Stimulated activated CD4-positive, alpha-beta T cell treated with anti-CD3 and anti-CD28 coated beads, Interleukin-1b, Interleukin-23, amount 100 ng/mL, for 24 hours (primary cell): ENCODE data around the gene RASGEF1C.
"Not testable (repeated sequence)": the region's sequence is repeated elsewhere in the genome, so short reads cannot be mapped to it uniquely, and the experiment has no call there.

Source experiments
- DNase-seq, 4 experiments: peaks; one replicate each; pipeline ENCODE4 v3.0.0-alpha.2; 2020; ENCODE audit warnings: low read depth in 4 of 4, low spot score in 1 of 4

The RASGEF1C gene

DNA sequence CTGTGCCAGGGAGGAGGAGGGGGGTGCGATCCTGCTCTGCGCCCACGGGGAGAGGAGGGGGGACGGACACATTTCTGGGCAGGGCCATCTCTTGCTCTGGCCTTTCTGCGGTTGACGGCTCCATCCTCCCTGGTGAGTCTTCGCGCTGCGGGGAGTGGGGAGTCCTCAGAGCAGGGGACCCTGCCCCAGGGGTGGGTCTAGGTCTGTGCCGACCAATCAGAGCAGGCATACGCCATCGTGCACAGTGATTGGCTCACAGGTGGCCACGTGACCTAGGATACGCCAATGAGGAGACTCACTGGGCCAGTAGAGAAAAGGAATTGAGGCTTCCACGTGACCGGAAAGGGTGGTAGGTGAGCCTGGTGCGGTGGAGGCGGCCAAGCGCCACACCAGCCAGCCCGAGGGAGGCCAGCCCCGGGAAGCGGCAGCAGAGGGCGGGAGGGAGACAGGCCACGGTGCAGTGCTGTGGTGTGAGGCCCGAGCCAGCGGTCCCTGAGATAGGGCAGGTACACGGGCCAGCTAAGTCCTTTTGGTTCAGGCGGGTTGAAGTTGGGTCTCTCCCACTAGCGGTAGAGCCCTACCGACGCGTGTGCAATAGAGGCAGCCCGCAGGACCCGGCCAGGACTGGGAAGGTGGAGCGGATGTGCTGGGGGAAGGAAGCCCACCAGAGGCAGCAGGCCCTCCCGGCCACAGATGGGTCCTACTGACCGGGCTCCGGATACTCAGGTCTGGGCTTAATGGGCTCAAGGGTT is 72.2 kb downstream of the RASGEF1C start:
- no peak for DNase-seq

DNA sequence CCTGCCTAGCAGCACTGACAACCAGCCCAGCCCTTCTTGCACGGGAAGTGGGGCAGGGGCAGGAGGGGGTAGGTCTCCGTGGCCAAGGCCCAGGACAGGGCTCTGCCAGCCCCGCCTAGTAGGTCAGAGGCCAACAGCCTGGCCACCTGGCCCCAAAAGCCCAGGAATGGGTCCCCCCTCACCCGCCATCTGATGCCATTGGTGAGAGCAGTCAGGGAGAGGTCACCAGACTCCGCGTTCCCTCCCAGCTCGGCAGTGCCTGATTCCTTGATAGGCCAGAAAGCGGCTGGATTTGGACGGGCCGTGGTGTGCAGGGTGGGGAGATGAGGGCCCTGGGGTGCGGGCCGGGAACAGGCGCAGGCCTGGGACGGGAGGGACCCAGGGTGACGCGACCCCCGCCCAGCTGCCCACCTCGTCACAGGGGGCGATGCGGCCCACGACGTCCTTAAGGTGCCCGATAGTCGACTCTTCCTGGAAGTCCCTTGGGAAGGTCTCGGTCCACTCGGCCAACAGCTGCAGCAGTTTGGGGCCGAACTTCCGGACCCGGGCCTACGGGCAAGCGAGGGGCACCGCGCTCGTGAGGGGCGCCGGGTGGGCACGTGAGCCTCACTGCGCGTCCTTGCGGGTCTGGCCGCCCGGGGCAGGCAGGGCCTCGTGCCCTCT is 72.9 kb downstream of the RASGEF1C start:
- DNase-seq = no peak

DNA sequence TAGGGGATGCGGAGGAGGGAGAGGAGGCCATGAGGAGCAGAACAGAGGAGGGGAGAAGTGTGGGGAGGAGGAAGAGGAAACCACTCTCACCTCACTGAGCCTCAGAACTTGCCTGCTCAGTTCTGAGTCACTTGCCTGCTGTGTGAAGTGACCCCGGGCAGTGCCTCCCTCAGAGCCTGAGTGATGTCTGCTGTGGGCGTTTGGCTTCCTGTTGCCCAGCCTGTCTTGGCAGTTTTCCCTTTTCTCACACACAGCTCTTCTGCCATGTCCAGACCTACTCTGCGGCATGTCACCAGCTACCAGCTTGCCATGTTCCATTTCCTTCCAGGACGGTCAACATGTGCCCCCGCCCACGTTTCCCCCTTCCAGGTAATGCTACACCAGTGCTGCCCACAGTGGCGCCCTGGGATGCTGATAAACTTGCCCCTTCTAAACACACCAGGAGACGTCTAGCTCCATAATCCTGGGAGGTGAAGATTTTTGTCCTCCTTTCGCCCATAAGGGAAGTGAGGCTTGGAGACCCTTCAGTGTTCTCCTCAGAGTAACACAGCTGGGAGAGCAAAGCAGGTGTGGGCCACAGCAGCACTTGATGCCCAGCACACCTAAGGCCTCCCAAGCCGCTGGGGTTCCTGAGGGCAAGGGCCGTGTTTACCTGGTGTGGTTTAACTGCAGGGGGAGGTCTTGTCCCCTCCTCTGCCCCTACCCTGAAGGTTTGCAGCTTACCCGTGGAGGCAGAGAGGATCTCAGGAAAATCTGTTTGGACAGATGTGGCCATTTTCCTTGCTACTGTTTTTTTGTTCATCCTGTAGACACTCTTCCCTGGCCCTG is 73.7 kb downstream of the RASGEF1C start:
- peak in 2 of 4 experiments; percentile 4 to 26 for DNase-seq

DNA sequence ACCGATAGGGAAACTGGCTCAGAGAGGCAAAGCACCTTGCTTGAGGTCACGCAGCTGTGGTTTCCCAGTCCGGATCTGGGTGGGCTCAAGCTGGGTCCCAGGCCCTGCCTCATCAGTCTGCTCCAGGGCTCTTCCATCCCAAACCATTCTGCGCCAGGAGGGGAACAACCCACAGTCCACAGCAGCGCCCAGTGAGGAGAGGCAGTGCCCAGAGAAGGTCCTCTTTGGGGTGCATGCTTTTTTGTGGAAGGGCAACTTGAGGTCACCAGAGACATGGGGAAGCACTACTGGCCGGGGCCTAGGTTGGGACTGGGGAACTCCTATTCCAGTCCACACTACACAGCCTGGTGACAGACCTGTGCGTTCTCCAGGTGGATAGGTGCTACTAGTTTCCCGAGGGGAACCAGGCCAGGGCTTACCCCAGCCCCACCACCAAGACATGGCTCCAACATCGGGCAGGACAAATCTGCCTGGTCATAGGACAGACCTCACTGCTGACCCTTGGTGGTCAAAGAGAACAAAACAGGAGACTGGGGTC is 75.0 kb downstream of the RASGEF1C start:
- DNase-seq = no peak

DNA sequence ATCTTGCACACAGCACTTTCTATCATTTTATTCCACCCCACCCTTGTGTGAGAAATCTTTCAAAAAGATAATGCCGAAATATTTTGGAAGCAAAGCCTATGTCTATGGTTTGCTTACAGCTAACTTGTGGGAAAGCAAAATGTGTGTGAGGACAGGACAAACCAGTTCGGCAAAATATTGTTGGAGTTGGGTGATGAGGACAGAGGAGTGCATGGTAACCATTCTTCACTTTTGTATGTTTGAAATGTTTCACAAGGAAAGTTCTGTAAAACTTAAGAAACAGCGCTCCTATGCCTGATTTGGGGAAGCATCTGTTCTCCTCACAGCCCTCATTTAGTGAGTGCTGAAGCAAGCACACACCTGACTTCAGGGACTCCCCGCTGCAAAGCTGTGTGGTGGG is 75.5 kb downstream of the RASGEF1C start:
- no peak for DNase-seq

DNA sequence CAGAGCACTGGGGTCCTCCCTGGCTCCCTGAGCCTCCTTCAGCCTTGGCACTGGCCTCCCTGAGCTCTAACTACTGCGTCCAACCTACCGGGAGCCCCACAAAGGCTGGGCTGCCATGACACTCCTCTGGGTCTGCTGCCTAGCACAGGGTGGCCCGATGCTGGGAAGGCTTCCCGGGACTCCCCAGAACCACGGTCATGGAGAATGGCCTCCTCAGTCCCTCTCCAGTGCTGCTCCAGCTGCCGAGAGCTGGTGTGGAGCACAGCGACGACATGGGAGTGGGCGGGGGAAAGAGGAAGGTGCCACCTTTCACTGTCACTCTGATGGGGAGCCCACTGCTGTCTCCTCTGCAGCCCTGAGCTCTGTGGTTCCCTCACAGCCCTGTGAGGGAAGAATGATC is 76.0 kb downstream of the RASGEF1C start:
- DNase-seq = no peak

DNA sequence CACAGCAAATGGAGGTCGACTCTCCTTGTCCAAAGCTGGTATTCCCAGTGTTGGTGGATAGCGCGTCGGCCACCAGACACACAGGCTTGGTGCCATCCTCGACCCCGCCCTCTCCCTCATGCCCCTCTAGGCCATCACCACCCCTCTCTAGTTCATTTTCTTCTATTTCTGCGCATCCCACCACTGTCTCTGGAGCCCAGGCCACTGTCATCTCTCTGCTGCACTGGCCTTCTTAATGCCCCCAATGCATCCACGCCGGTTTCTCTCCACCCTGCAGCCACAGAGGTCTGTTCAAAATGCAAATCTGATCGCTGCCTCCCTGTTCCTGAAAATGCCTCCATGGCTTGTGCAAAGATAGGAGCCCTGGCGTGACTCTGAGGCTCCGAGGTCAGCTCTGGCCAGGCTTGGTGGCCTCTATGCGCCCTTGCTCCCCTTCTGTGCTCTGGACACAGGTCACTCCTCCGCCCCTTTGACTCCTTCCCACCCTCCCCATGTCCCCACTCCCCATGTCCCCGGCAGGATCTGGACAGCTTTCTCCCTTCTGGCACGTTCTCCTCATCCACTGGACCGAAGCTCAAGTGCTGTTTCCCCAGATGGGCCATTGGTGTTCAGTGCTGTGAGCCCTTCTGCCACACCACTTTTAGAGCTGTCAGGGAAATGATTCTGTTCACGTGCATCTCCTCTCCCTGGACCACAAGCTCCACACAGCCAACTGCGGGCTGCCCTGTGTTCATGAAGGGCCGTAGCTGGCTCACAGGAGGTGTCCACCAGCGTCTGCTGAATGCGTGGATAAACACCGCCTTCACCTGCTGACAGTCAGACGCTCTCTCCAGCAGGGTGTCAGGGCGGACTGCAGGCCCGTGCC is 77.9 kb downstream of the RASGEF1C start:
- no peak for DNase-seq

DNA sequence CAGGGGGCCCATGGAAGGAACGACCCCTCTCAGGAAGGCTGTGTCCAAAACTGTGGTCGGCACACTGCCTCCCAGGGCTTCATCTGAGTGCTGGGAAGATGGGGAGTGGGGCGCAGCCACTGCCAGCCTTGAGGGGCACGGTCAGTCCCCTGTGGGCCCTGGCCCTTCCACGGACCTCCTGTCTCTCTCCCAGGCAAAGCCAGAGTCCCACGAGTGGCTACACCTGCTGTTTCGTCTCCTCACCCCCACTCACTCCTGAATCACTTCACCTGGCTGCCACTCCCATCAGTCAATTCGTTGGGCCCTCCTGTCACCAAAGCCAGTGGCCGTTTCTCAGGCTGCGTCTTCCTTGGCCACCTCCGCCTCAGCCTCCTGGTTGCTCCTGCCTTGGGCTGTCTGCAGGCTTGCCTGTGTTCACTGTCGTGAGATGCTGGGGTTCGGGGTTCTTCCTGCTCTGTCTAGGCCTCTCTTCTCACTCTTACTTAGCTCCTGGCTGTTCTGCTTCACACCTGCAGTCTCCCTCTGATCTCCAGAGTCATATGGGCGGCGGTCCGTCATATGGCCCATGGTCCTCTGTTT is 78.6 kb downstream of the RASGEF1C start:
- no peak for DNase-seq

DNA sequence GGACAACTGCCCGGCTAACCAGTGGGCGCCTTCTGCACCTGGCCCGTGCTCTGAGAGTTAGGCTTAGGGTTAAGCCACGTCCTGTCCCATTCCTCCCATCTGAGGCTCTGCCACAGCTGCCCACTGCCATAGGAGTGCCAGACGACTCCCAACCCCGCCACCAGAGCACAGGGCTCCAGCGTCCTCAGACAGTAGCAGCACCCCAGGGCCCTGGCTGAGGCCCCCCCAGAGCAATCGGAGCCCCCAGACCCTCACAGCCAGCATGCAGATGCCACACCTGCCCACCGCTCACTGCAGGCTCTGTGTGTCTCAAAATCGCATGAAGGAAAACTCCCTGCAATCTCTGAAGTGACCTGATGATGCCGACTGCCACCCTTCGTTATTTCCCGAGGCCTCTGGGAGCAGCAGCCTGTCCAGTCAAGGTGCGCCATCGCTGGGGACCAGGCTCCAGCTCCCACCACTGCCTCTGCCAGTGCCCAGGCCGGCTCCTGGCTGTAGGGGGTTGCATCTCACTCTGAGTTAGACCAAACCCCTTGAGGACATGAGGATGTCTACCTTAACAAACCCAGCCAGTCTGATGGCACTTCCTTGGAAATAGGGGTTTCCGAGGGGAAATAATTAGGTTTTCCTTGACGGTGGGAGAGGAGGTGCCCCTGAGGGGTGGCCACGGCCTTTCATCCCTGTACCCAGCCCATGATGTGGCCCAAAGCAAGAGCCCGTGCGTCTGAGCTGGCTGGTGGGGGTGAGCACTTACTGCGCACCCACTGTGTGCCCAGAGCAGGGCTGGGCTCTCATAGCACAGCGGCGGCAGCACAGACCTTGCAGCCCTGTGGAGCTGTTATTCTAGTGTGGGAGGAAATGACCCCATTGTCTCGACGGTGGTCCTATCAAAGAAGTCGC is 79.5 kb downstream of the RASGEF1C start:
- DNase-seq = no peak

DNA sequence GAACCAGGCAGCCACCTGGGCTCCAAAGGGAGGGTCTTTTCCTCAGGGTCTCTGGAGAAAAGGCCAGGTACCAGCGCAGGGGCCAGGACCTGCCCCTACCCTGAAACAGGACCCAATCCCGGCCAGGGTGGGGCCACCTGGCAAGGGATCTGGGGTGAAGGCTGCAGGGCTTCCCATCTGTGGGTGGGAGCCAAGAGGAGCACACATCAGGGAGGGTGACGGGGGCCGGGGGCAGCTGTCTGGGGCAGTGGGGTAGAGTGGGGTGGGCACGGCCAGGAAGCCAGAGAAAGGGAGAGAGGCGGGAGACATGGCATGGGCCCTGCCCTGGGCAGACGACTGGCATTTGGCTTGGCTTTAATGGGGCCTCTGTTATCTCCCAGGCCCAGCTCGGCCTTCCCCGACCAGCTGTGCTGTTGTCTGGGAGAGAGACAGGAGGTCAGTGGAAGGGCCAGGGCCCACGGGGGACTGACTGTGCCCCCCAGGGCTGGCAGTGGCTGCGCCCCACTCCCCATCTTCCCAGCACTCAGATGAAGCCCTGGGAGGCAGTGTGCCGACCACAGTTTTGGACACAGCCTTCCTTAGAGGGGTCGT is 80.2 kb downstream of the RASGEF1C start:
- DNase-seq = no peak

DNA sequence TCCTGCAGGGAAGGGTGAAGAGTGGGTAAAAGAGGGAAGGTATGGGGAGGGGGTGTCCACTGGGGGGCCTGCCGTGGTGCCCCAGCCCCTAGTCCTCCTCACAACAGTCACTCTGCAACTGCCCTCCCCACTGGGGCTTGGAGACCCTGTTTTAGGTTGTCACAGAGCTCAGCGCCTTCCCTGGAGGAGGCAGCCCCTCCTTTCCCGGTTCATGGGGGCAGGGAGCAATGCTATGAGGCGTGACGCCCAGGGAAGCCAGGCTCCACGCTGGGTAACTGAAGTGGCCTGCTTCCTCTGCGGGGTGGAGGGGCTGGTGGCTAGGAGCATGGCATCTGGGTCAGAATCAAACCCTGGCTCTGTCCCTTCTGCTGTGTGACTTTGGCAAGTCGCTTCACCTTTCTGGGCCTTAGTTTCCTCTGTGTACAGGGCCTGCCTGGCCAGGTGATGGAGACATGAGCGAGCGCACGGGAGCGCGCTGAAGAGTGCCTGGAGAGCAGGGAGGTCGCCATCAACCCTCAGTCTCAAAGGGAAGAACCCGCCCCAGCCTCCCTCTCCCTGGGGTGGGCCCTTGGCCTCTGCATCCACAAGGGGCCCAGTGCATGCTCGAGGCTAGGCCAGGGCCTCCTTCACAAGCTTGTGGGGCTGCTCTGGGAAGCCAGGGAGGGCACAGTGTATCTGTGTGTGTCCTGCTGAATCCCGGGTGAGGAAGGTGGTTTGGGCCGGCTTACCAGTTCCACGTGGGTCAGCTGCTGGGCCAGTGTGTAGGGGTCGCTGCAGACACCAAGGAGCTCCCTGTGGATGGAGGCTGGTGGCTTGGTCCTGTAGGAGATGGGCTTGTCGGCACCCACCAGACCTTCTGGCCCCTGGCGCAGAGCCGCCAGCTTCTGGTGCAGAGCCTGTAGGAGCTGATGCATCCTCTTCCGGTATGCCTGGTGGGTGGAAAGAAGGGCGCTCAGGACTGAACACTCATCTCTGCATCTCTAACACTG is 81.0 kb downstream of the RASGEF1C start:
- DNase-seq = no peak

DNA sequence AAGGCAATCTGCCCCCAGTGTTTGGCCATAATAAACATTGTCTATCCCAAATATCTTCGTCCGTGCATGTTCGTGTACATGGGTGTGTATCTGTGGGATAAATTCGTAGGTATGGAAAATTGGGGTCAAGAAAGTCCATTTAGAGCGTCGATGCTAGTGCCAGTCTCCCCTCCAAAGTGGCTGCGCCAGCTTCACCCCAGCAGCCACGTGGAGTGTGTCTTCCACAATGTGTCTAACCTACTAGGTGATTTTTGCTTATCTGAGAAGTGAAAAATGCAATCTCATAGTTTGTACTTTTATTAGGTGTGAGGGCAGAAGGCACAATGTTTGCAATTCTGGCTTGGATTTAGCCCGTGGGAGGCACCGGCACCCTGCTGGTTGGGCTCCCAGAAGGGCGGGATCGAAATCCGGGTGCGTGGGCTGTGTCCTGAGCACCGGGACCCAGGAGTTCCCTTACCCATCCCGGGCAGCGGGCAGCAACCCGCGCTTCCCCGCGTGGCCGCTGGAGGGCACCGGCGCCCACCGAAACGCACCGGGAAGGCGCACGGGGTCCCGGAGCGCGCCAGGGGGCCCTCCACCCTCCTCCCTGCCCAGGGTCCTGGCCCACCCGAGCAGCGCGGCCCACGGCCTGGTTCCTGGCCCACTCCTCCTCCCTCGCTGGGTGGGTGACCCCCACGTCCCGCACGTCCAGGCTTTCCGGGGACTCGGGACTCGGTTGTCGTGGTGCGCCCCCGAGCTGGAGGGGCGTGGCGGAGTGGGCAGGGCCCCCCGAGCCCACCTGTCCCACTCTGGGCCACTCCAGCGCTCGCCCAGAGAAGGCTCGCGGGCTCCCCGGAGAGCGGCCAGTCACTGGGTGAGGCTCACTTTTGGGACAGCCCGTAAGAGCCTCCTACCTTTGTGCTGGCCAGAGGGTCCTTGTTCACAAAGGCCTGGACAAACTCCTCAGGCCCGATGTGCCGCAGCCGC is 82.0 kb downstream of the RASGEF1C start:
- peak in 2 of 4 experiments; percentile 7 to 8 for DNase-seq

DNA sequence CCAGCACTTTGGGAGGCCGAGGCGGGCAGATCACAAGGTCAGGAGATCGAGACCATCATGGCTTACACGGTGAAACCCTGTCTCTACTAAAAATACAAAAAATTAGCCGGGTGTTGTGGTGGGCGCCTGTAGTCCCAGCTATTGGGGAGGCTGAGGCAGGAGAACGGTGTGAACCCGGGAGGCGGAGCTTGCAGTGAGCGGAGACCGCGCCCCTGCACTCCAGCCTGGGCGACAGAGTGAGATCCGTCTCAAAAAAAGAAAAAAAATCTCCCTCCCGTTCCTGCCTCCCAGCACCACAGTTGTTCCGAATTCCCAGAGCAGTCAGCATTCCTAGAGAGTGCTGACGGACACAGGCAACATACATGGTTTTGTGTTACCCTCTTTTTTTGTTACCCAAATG is 82.9 kb downstream of the RASGEF1C start:
- DNase-seq = not testable (repeated sequence)

DNA sequence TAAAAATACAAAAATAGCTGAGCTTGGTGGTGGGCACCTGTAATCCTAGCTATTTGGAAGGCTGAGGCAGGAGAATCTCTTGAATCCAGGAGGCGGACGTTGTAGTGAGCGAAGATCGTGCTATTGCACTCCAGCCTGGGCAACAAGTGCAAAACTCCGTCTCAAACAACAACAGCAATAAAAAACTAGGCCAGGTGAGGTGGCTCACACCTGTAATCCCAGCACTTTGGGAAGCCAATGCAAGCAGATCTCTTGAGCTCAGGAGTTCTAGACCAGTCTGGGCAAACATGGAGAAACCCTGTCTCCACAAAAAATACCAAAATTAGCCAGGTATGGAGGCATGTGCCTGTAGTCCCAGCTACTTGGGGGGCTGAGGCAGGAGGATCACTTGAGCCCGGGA is 84.3 kb downstream of the RASGEF1C start:
- not testable (repeated sequence) for DNase-seq

DNA sequence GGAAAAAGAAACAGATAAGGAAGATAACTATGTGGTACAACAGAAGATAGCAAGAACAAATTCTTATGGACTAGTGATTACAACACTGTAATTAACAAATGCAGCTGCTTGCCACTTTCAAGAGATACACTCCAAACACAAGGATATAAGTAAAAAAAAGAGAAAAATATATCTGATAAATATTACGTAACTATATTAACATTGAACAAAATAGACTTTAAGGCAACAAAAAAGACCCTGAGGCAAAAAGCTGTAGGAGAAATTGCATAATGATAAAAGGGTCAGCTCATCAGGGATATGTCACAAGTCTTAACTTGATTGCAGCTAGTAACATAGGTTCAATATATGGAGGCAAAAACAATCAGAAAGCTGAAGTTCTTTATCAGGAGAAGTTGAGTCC is 86.1 kb downstream of the RASGEF1C start:
- no peak for DNase-seq

DNA sequence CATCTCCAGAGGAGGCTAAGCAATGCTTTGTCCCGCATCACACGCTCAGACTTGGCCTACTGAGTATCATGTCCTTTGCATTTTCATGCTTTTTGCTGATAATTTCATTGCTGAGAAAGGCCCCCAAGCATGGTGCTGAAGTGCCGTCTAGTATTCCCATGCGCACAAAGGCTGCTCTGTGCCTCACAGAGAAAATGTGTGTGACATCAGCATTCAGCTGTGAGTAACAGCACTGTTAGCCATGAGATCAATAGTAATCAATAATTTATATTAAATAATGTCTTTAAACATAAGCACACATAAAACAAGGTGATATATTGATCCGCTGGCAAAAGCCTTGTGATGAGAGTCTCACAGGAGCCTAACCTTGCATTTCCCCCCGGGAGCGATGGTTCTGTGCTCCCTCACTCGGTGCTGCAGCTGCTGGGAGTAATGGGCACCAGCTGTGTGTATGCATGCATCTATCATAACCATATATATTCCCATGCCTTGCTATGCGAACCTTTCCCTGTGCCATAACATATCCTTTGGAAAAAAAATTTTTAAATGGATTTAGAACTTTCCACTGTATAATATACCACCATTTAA is 87.1 kb downstream of the RASGEF1C start:
- DNase-seq = no peak
